Esophagus muscularis mucosa (tissue), 4 donors: ENCODE measurements around the gene BEND6. TPM values are rescaled to one million over a fixed set of nuclear protein-coding genes. Genes with fewer than 3 reads are reported as not detected.

Experiments
- DNase-seq: peaks from one replicate; pipeline ENCODE4 v3.0.0-alpha.2; 2017; ENCODE audit errors: extremely low spot score
- H3K27ac ChIP-seq, 4 donors: fragments of 200-600 bp; sonication (generic); replicated peaks in 1 of 4; 1 replicate in 3 of 4; 2 replicates in 1 of 4; pipeline ENCODE4 v1.5.1; 2016 to 2019; ENCODE audit warnings: mild to moderate bottlenecking in 1 of 4
- H3K27me3 ChIP-seq, 4 donors: fragments of 200-600 bp; sonication (generic); one replicate each; pipeline versions ENCODE4 v1.5.1 to v1.6.0; 2016 to 2019
- H3K36me3 ChIP-seq, 4 donors: fragments of 200-600 bp; sonication (generic); one replicate each; pipeline ENCODE4 v1.5.1; 2016 to 2019
- H3K4me1 ChIP-seq, 4 donors: fragments of 200-600 bp; sonication (generic); one replicate each; pipeline ENCODE4 v1.5.1; 2016 to 2019
- H3K4me3 ChIP-seq, 4 donors: fragments of 200-600 bp; sonication (generic); 1 replicate in 2 of 4; 2 replicates in 2 of 4; pipeline ENCODE4 v1.5.1; 2016 to 2019; ENCODE audit warnings: mild to moderate bottlenecking in 4 of 4, moderate library complexity in 1 of 4
- H3K9me3 ChIP-seq, 4 donors: fragments of 200-600 bp; sonication (generic); 1 replicate in 3 of 4; 2 replicates in 1 of 4; pipeline ENCODE4 v1.5.1; 2016 to 2019
- CTCF ChIP-seq, 3 experiments: fragments of 200-600 bp in 2 of 3; fragments of 450-650 bp in 1 of 3; sonication (generic) in 2 of 3; IDR thresholded peaks; one replicate each; pipeline ENCODE4 v1.5.1; 2017 to 2019; ENCODE audit warnings: antibody characterized with exemption in 3 of 3, mild to moderate bottlenecking in 2 of 3, moderate library complexity in 1 of 3
- EP300 ChIP-seq: sonication (generic); formaldehyde crosslinking; IDR thresholded peaks from one replicate; pipeline ENCODE4 v1.6.1; 2017; ENCODE audit warnings: antibody characterized with exemption
- POLR2A ChIP-seq: fragments of 450-650 bp; IDR thresholded peaks from one replicate; pipeline ENCODE4 v1.6.1; 2017; ENCODE audit warnings: antibody characterized with exemption, moderate library complexity, mild to moderate bottlenecking, low read depth
- POLR2AphosphoS5 ChIP-seq, 2 donors: sonication (generic); formaldehyde crosslinking; IDR thresholded peaks; one replicate each; pipeline ENCODE4 v1.6.1; 2017; ENCODE audit warnings: antibody characterized with exemption in 2 of 2
- WGBS: methylation state at CpG from one replicate; pipeline ENCODE4 v1.1.5; 2018; 5-methylcytosine and 5-hydroxymethylcytosine counted together
- intact Hi-C: fragments of 100-400 bp; cut with DNase I; formaldehyde crosslinking; loops from one replicate; pipeline ENCODE4 v1.15.1; 2023
- total RNA-seq, 4 donors: library from RNA; depleted of rRNA; stranded (reverse); fragments of >200 nt; gene quantifications; one replicate each; pipeline versions ENCODE4 v1.1.0 to v1.2.1, GENCODE V29; 2016

Gene BEND6
- total RNA-seq, 4 donors from 2014 or later, result 0.45 to 1.7 (median 1.5) TPM

DNA sequence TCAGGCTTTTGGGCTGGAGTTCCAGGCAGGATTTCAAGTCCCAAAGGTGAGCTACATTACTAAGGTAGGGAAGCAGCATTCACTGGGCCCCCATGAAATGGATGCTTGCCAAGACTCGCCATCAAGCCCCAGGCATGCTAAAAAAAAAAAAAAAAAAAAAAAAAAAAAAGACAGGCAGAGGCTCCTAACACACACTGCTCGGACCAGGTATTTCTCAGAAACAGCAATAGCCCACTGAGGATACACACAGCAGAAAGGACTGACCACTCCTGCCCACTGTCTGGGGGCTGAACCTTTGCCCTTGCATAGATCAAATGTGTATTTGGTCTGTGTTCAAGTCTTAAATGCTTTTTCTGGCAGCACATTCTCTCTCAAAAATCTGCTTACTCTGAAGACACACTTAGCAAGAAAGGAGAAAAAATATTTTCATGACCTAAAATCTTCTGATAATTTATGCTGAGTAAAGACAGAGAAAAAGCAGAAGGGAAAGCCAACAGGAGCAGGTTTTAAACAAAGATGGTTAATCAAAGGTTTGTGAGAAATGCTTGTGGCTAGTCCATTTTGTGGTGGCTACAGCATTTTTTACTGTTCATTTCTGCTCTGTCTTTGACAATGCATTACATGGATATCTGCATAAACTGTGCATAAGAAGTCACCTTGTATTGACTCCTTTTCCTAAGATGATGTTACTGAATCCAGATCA, 37.9 kb upstream of the BEND6 start:
- Histone ChIP-seq H3K36me3 (no peaks in the 10 kb centered on the region), H3K27me3 (no peaks in the 10 kb centered on the region), H3K27ac (no peak overlapping the region), H3K4me3 (no peak overlapping the region), H3K9me3 (no peaks in the 10 kb centered on the region), H3K4me1 (no peaks in the 10 kb centered on the region)
- no peak for DNase-seq
- intact Hi-C loops, result no loop called here
- 61% methylated on average over 2 of the region's 2 CpGs for WGBS
- TF ChIP-seq CTCF (IDR thresholded peaks at IDR 0.05) (no peak), EP300 (no peak), POLR2A (no peak), POLR2AphosphoS5 (IDR thresholded peaks at IDR 0.05) (no peak)

- H3K27me3 ChIP-seq, result no peaks in the 10 kb centered on the region
- TF ChIP-seq EP300 (no peak), POLR2AphosphoS5 (IDR thresholded peaks at IDR 0.05) (no peak)
- no peak overlapping the region for H3K27ac ChIP-seq
- H3K36me3 ChIP-seq, result no peaks in the 10 kb centered on the region
- intact Hi-C loops, result no loop called here
- DNase-seq, result no peak
- no peaks in the 10 kb centered on the region for H3K9me3 ChIP-seq
- no peak overlapping the region for H3K4me3 ChIP-seq
- H3K4me1 ChIP-seq, result no peaks in the 10 kb centered on the region
These were observed 32.3 kb upstream of the BEND6 start for GRCh38 chr6:56922645-56923044.

DNA sequence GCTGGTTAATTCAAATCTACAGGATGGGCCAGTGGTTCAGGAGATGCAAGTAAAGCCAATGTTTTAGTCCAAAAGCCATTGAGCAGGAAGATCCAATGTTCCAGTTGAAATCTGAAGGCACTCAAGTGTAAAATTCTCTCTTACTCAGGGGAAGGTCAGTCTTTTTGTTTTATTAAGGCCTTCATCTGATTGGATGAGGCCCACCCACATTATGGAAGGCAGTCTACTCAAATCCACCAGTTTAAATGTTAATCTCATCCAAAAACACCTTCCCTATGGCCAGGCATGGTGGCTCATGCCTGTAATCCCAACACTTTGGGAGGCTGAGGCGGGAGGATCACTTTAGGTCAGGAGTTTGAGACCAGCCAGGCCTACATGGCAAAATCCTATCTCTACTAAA, 31.3 kb upstream of the BEND6 start:
- Histone ChIP-seq H3K9me3 (no peaks in the 10 kb centered on the region), H3K4me1 (no peaks in the 10 kb centered on the region), H3K27me3 (no peaks in the 10 kb centered on the region), H3K36me3 (no peaks in the 10 kb centered on the region), H3K4me3 (no peak overlapping the region), H3K27ac (no peak overlapping the region)
- no peak for TF ChIP-seq POLR2A
- TF ChIP-seq POLR2AphosphoS5 (IDR thresholded peaks at IDR 0.05), result no peak
- no peak for TF ChIP-seq CTCF (IDR thresholded peaks at IDR 0.05)
- no peak for TF ChIP-seq EP300
- no peak for DNase-seq
- WGBS, result 100% methylated on average over 1 of the region's 1 CpG
- intact Hi-C loops, result no loop called here

DNA sequence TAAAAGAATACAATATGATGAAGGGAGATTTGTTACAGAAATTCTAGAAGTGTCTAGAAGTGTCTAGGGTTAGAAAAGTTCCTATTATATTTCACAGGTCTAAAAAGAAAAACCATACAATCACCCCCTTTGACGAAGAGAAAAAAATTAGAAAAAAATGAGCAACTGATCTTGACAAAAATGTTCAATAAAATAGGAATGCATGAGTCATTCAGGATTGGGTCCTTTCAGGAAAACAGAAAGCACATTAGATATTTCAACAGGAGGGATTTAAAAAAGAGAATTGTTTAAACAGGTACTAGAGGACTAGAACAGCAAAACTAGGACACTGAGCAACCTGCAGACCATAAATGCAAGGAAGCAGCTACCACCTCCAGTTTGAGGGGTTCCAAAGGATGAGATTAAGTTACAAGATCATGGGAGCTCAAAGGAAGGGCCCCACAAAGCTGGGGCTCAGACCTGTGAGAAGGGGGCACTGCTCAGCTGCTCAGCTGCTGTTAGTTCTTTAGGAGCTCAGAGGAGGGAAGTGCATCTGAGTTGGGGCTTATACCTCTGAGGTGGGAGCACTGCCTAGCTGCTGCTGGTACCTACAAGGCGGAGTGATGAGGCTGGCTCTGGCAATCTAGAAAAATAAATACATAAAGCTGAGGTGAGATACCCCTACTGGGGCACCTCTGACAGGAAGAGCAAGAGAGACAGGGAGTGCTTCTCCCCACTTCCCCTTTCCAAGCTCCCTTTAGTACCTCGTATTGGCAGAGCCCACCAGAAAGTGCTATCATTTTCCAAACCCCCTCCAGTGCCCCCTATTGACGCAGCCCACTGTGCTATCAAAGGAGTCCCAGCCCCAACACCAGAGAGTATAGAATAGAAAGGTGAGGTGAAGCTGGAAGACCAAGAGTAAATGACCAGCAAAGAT, 27.1 kb upstream of the BEND6 start:
- intact Hi-C loops, result no loop called here
- TF ChIP-seq POLR2A, result no peak
- Histone ChIP-seq H3K4me3 (no peak overlapping the region), H3K27me3 (no peaks in the 10 kb centered on the region), H3K36me3 (no peaks in the 10 kb centered on the region), H3K9me3 (no peaks in the 10 kb centered on the region), H3K4me1 (no peaks in the 10 kb centered on the region), H3K27ac (no peak overlapping the region)
- no peak for DNase-seq
- WGBS, result 60% methylated on average over 4 of the region's 4 CpGs

GRCh38 chr6:56930846-56931245, 24.1 kb upstream of the BEND6 start:
- intact Hi-C loops, result no loop called here
- H3K27ac ChIP-seq, result no peak overlapping the region
- no peak overlapping the region for H3K4me3 ChIP-seq
- TF ChIP-seq POLR2A (no peak), POLR2AphosphoS5 (IDR thresholded peaks at IDR 0.05) (no peak)
- WGBS, result 86% methylated on average over 2 of the region's 2 CpGs
- no peaks in the 10 kb centered on the region for H3K4me1 ChIP-seq
- no peaks in the 10 kb centered on the region for H3K9me3 ChIP-seq
- H3K36me3 ChIP-seq, result no peaks in the 10 kb centered on the region
- H3K27me3 ChIP-seq, result no peaks in the 10 kb centered on the region
- DNase-seq, result no peak

- TF ChIP-seq CTCF (IDR thresholded peaks at IDR 0.05) (no peak), POLR2A (no peak), POLR2AphosphoS5 (IDR thresholded peaks at IDR 0.05) (no peak), EP300 (no peak)
- Histone ChIP-seq H3K9me3 (no peaks in the 10 kb centered on the region), H3K36me3 (no peaks in the 10 kb centered on the region), H3K4me3 (no peak overlapping the region), H3K27ac (no peak overlapping the region), H3K4me1 (no peaks in the 10 kb centered on the region), H3K27me3 (no peaks in the 10 kb centered on the region)
- intact Hi-C loops, result no loop called here
- no peak for DNase-seq
- WGBS, result 71% methylated on average over 2 of the region's 2 CpGs
These were observed 21.9 kb upstream of the BEND6 start for GRCh38 chr6:56932910-56933477.
